ENCODE results near the gene CCNJ.

CCNJ gene

GRCh38 chr10:96097865-96098264 lies 54.5 kb downstream of the CCNJ start:
- peaks cover 48% of the 10 kb centered on the region for H3K27me3 ChIP-seq (ENCODE audit: control insufficient read depth, insufficient read depth, low read length)
- no peak overlapping the region for H3K9ac ChIP-seq (ENCODE audit: low read length)
- no peak overlapping the region for H3K4me3 ChIP-seq (ENCODE audit: low read length)
- H3K4me1 ChIP-seq (ENCODE audit: control insufficient read depth, insufficient read depth, low read length): no peaks in the 10 kb centered on the region
- no peaks in the 10 kb centered on the region for H3K36me3 ChIP-seq (ENCODE audit: control insufficient read depth, insufficient read depth, low read length)
- no peaks in the 10 kb centered on the region for H3K9me3 ChIP-seq (ENCODE audit: control insufficient read depth, low read length)

GRCh38 chr10:96107623-96108038 lies 64.2 kb downstream of the CCNJ start:
- no peaks in the 10 kb centered on the region for H3K36me3 ChIP-seq (ENCODE audit: control insufficient read depth, insufficient read depth, low read length)
- no peaks in the 10 kb centered on the region for H3K9me3 ChIP-seq (ENCODE audit: control insufficient read depth, low read length)
- peaks cover 39% of the 10 kb centered on the region for H3K27me3 ChIP-seq (ENCODE audit: control insufficient read depth, insufficient read depth, low read length)
- no peak overlapping the region for H3K4me3 ChIP-seq (ENCODE audit: low read length)
- H3K4me1 ChIP-seq (ENCODE audit: control insufficient read depth, insufficient read depth, low read length): no peaks in the 10 kb centered on the region
- no peak overlapping the region for H3K9ac ChIP-seq (ENCODE audit: low read length)
